DND-41 (cell line): ENCODE results near the gene CALML4.

Source experiments
- EZH2 ChIP-seq: IDR thresholded peaks from 3 replicates; pipeline ENCODE4 v1.6.1; 2012; ENCODE audit warnings: borderline replicate concordance, low read depth, mild to moderate bottlenecking, moderate library complexity, low read length, inconsistent platforms; ENCODE audit not compliant: severe bottlenecking
- TF ChIP-seq, protein P1 (sequence below): IDR thresholded peaks from 2 replicates; pipeline ENCODE4 v1.5.1; 2012; ENCODE audit warnings: borderline replicate concordance, low read length, moderate library complexity, mild to moderate bottlenecking; ENCODE audit not compliant: poor library complexity, severe bottlenecking; ENCODE audit errors: extremely low read depth

DNA sequence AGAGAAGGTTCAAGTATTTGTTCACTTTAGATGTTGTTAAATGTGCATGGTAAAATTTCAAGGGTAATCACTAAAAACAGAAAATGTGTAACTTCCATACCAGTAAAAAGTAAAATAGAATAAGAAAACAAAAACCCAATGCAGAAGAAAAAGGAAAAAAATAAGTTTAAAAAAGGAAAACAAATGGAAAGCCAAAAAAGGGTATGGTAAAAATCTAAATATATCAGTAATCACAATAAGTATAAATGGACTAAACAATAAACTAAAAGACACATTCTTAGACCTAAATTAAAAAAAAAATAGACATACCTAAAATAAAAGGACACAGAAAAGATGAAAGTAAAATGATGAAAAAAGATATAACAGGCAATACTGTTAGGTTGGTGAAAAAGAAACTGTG is 33.9 kb upstream of the CALML4 start:
- TF ChIP-seq, protein P1, sequence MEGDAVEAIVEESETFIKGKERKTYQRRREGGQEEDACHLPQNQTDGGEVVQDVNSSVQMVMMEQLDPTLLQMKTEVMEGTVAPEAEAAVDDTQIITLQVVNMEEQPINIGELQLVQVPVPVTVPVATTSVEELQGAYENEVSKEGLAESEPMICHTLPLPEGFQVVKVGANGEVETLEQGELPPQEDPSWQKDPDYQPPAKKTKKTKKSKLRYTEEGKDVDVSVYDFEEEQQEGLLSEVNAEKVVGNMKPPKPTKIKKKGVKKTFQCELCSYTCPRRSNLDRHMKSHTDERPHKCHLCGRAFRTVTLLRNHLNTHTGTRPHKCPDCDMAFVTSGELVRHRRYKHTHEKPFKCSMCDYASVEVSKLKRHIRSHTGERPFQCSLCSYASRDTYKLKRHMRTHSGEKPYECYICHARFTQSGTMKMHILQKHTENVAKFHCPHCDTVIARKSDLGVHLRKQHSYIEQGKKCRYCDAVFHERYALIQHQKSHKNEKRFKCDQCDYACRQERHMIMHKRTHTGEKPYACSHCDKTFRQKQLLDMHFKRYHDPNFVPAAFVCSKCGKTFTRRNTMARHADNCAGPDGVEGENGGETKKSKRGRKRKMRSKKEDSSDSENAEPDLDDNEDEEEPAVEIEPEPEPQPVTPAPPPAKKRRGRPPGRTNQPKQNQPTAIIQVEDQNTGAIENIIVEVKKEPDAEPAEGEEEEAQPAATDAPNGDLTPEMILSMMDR = no peak
- no peak for TF ChIP-seq EZH2
